H9 (cell line): Measurements from ENCODE around the gene GREB1L. TPM values are rescaled to one million over a fixed set of nuclear protein-coding genes. Genes with fewer than 3 reads are reported as not detected.

Source experiments
- DNase-seq: peaks from one replicate; pipeline ENCODE4 v3.0.0-alpha.2; 2017
- H2AFZ ChIP-seq: one replicate; pipeline ENCODE4 v1.6.1; 2013; ENCODE audit warnings: mild to moderate bottlenecking, low read length, control low read depth, moderate library complexity
- H2AK5ac ChIP-seq: 2 replicates; pipeline ENCODE4 v1.6.1; 2013; ENCODE audit warnings: low read length, control low read depth, mixed read lengths; ENCODE audit not compliant: insufficient read length
- H2BK120ac ChIP-seq: one replicate; pipeline ENCODE4 v1.6.1; 2013; ENCODE audit warnings: low read depth, mild to moderate bottlenecking, low read length, control low read depth, inconsistent platforms; ENCODE audit not compliant: poor library complexity, severe bottlenecking
- H2BK12ac ChIP-seq: 2 replicates; pipeline ENCODE4 v1.6.1; 2013; ENCODE audit warnings: low read length, control low read depth, mixed read lengths, low read depth; ENCODE audit not compliant: insufficient read length
- H2BK15ac ChIP-seq: 2 replicates; pipeline ENCODE4 v1.6.1; 2013; ENCODE audit warnings: low read depth, low read length, control low read depth
- H2BK20ac ChIP-seq: one replicate; pipeline ENCODE4 v1.6.1; 2013; ENCODE audit warnings: low read depth, mild to moderate bottlenecking, low read length, control low read depth, inconsistent platforms; ENCODE audit not compliant: poor library complexity, severe bottlenecking
- H2BK5ac ChIP-seq: 2 replicates; pipeline ENCODE4 v1.6.1; 2013; ENCODE audit warnings: low read length, control low read depth, mixed read lengths; ENCODE audit not compliant: insufficient read length
- H3K14ac ChIP-seq: 2 replicates; pipeline ENCODE4 v1.6.1; 2013; ENCODE audit warnings: low read length, control low read depth; ENCODE audit not compliant: insufficient read depth
- H3K18ac ChIP-seq: 2 replicates; pipeline ENCODE4 v1.6.1; 2013; ENCODE audit warnings: low read depth, mild to moderate bottlenecking, mixed read lengths, low read length, control low read depth; ENCODE audit not compliant: insufficient read length
- H3K23ac ChIP-seq: 2 replicates; pipeline ENCODE4 v1.6.1; 2013; ENCODE audit warnings: low read length, control low read depth, mixed read lengths, low read depth; ENCODE audit not compliant: insufficient read length
- H3K23me2 ChIP-seq: 2 replicates; pipeline ENCODE4 v1.6.1; 2013; ENCODE audit warnings: low read depth, mild to moderate bottlenecking, mixed read lengths, low read length, control low read depth; ENCODE audit not compliant: insufficient read length, poor library complexity, severe bottlenecking
- H3K27ac ChIP-seq: 2 replicates; pipeline ENCODE4 v1.5.1; 2013; ENCODE audit warnings: low read length, control low read depth, mixed read lengths, low read depth; ENCODE audit not compliant: insufficient read length
- H3K27me3 ChIP-seq: 2 replicates; pipeline ENCODE4 v1.6.1; 2013; ENCODE audit warnings: low read length, control low read depth, inconsistent platforms; ENCODE audit not compliant: insufficient read depth
- H3K4ac ChIP-seq: 2 replicates; pipeline ENCODE4 v1.6.1; 2013; ENCODE audit warnings: low read depth, mild to moderate bottlenecking, control low read depth, inconsistent platforms, low read length, moderate library complexity
- H3K4me1 ChIP-seq: 2 replicates; pipeline ENCODE4 v1.6.1; 2013; ENCODE audit warnings: low read length, control low read depth, inconsistent platforms; ENCODE audit not compliant: insufficient read depth
- H3K4me2 ChIP-seq: 2 replicates; pipeline ENCODE4 v1.6.1; 2013; ENCODE audit warnings: low read length, control low read depth, mixed read lengths; ENCODE audit not compliant: insufficient read length, insufficient read depth
- H3K56ac ChIP-seq: 2 replicates; pipeline ENCODE4 v1.6.1; 2013; ENCODE audit warnings: low read depth, mild to moderate bottlenecking, mixed read lengths, low read length, control low read depth; ENCODE audit not compliant: insufficient read length
- H3K79me1 ChIP-seq: 2 replicates; pipeline ENCODE4 v1.6.1; 2013; ENCODE audit warnings: low read depth, mild to moderate bottlenecking, moderate library complexity, low read length, control low read depth, inconsistent platforms; ENCODE audit not compliant: insufficient read depth, poor library complexity, severe bottlenecking
- H3K79me2 ChIP-seq: 2 replicates; pipeline ENCODE4 v1.6.1; 2013; ENCODE audit warnings: low read length, control low read depth, inconsistent platforms; ENCODE audit not compliant: insufficient read depth
- H3K9ac ChIP-seq: 2 replicates; pipeline ENCODE4 v1.6.1; 2013; ENCODE audit warnings: low read length, control low read depth, mixed read lengths; ENCODE audit not compliant: insufficient read length; ENCODE audit errors: extremely low read depth
- H3K9me3 ChIP-seq: one replicate; pipeline ENCODE4 v1.6.1; 2013; ENCODE audit warnings: low read depth, low read length, inconsistent platforms; ENCODE audit not compliant: control insufficient read depth
- H3T11ph ChIP-seq: one replicate; pipeline ENCODE4 v1.6.1; 2013; ENCODE audit warnings: mild to moderate bottlenecking, low read length, control low read depth, inconsistent platforms
- H4K20me1 ChIP-seq: one replicate; pipeline ENCODE4 v1.6.1; 2013; ENCODE audit not compliant: control insufficient read depth, insufficient read length, insufficient read depth
- H4K5ac ChIP-seq: 2 replicates; pipeline ENCODE4 v1.6.1; 2013; ENCODE audit warnings: low read depth, mild to moderate bottlenecking, mixed read lengths, low read length, control low read depth; ENCODE audit not compliant: insufficient read length
- H4K8ac ChIP-seq: replicated peaks from 2 replicates; pipeline ENCODE4 v1.6.1; 2013; ENCODE audit warnings: low read length, control low read depth, mixed read lengths, low read depth; ENCODE audit not compliant: insufficient read length
- H4K91ac ChIP-seq: 2 replicates; pipeline ENCODE4 v1.6.1; 2013; ENCODE audit warnings: low read depth, mild to moderate bottlenecking, moderate library complexity, mixed read lengths, low read length, control low read depth; ENCODE audit not compliant: insufficient read length
- H3K27ac Mint-ChIP-seq, 3 experiments: 2 replicates in 2 of 3; 3 replicates in 1 of 3; pipeline ENCODE4 v1.8.0; 2020 to 2021; ENCODE audit warnings: mixed read lengths in 3 of 3, mild to moderate bottlenecking in 1 of 3, moderate library complexity in 1 of 3
- H3K27me3 Mint-ChIP-seq: 2 replicates; pipeline ENCODE4 v1.8.0; 2021; ENCODE audit warnings: low read depth, mild to moderate bottlenecking, moderate library complexity, mixed read lengths
- H3K36me3 Mint-ChIP-seq, 3 experiments: 2 replicates in 2 of 3; 3 replicates in 1 of 3; pipeline ENCODE4 v1.8.0; 2020 to 2021; ENCODE audit warnings: low read depth in 3 of 3, mixed read lengths in 3 of 3; ENCODE audit not compliant: insufficient read depth in 1 of 3
- H3K4me1 Mint-ChIP-seq, 2 experiments: 2 replicates each; pipeline ENCODE4 v1.8.0; 2020; ENCODE audit warnings: mixed read lengths in 2 of 2
- H3K4me3 Mint-ChIP-seq, 2 experiments: 2 replicates in 1 of 2; 3 replicates in 1 of 2; pipeline ENCODE4 v1.8.0; 2020 to 2021; ENCODE audit warnings: mild to moderate bottlenecking in 2 of 2, mixed read lengths in 2 of 2, moderate library complexity in 1 of 2
- H3K9me3 Mint-ChIP-seq, 2 experiments: 2 replicates in 1 of 2; 3 replicates in 1 of 2; pipeline ENCODE4 v1.8.0; 2020; ENCODE audit warnings: mild to moderate bottlenecking in 2 of 2, mixed read lengths in 2 of 2, moderate library complexity in 1 of 2
- CTCF ChIP-seq: fragments of 200-600 bp; sonication (generic); conservative IDR thresholded peaks from 3 replicates; pipeline ENCODE4 v1.8.0; 2021; ENCODE audit warnings: antibody characterized with exemption, mild to moderate bottlenecking
- WGBS: extraction: QIAGEN DNeasy Blood & Tissue Kit; methylation state at CpG from one replicate; pipeline ENCODE4 v1.1.7; 2013; ENCODE audit warnings: missing lambda C conversion rate, low lambda C conversion rate, mixed read lengths; ENCODE audit not compliant: insufficient read length; ENCODE audit errors: extremely low coverage; 5-methylcytosine and 5-hydroxymethylcytosine counted together
- total RNA-seq: library from RNA; stranded (reverse); gene quantifications from 2 replicates; pipeline ENCODE4 v1.2.1, GENCODE V29; 2021

GREB1L gene
- total RNA-seq, 1 experiment from 2014 or later = 2.7 TPM

DNA sequence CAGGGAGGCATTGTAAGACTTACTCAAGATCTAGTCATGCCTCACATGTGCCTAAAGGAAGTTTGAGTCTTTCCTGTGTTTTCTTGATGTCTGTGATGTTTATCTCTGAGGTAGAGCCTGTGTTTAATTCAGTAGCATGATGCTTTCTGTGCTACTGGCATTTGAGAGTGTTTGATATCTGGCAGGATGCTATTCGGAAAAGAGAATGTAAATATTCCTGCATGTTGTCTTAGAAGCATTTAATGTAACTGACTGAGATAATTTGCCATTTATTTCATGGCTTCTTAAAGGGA, 58.8 kb downstream of the GREB1L start:
- H3K23ac ChIP-seq = no peak overlapping the region
- no peak overlapping the region for H3K4me2 ChIP-seq
- H4K91ac ChIP-seq = no peak overlapping the region
- H3K14ac ChIP-seq = no peak overlapping the region
- Mint-ChIP-seq H3K27me3 (no peaks in the 10 kb centered on the region; the same call in 1 of the 2 replicates), H3K27ac (peak overlapping the region in 1 of 3 experiments; percentile 54; a peak in 2 of 7 replicates), H3K9me3 (no peaks in the 10 kb centered on the region), H3K4me3 (no peak overlapping the region), H3K36me3 (no peaks in the 10 kb centered on the region), H3K4me1 (peaks cover 35 to 60% of the 10 kb centered on the region in 2 experiments)
- no peaks in the 10 kb centered on the region for H3K4me1 ChIP-seq
- no peak overlapping the region for H2BK5ac ChIP-seq
- no CpG with 5 or more reads among the region's 1 CpG for WGBS
- H3K9ac ChIP-seq = no peak overlapping the region
- no peak overlapping the region for H3K18ac ChIP-seq
- no peak overlapping the region for H4K5ac ChIP-seq
- H2BK20ac ChIP-seq = no peak overlapping the region
- no peak for TF ChIP-seq CTCF
- no peaks in the 10 kb centered on the region for H4K20me1 ChIP-seq
- H3K4ac ChIP-seq = no peak overlapping the region
- H3K79me2 ChIP-seq = no peaks in the 10 kb centered on the region
- H4K8ac ChIP-seq = no peak overlapping the region
- H2AFZ ChIP-seq = no peak overlapping the region
- H3K23me2 ChIP-seq = no peaks in the 10 kb centered on the region
- H3T11ph ChIP-seq = no peak overlapping the region
- no peak overlapping the region for H3K56ac ChIP-seq
- no peak overlapping the region for H2BK120ac ChIP-seq
- H3K79me1 ChIP-seq = no peaks in the 10 kb centered on the region
- H3K27me3 ChIP-seq = no peaks in the 10 kb centered on the region
- H2BK15ac ChIP-seq = no peak overlapping the region
- H3K27ac ChIP-seq = no peak overlapping the region
- no peak overlapping the region for H2AK5ac ChIP-seq
- no peak overlapping the region for H2BK12ac ChIP-seq
- no peaks in the 10 kb centered on the region for H3K9me3 ChIP-seq
- DNase-seq = no peak
